CD4-positive, alpha-beta memory T cell (primary cell): ENCODE results near the gene B4GALNT4. TPM values are rescaled to one million over a fixed set of nuclear protein-coding genes. Genes with fewer than 3 reads are reported as not detected.

Experiments used
- CTCF ChIA-PET: fragments of 350-600 bp; sonication (Branson Sonifier 250); formaldehyde crosslinking; loops from one replicate; lab custom pipeline; 2021; ENCODE audit warnings: inconsistent platforms; ENCODE audit not compliant: partially characterized antibody; lab: Charles Lee
- POLR2A ChIA-PET: fragments of 350-600 bp; sonication (Branson Sonifier 250); formaldehyde crosslinking; loops from one replicate; lab custom pipeline; 2021; ENCODE audit not compliant: partially characterized antibody; lab: Charles Lee
- DNase-seq, 5 donors: peaks; one replicate each; pipeline versions ENCODE4 v3.0.0 to v3.0.0-alpha.2; 2020 to 2022; ENCODE audit warnings: mixed read lengths in 1 of 5
- H3K27ac ChIP-seq: one replicate; pipeline ENCODE4 v1.7.0; 2013; ENCODE audit warnings: low read depth, low read length
- H3K27me3 ChIP-seq: 2 replicates; pipeline ENCODE4 v1.7.0; 2013; ENCODE audit warnings: mild to moderate bottlenecking, low read length, moderate library complexity; ENCODE audit not compliant: insufficient read depth
- H3K36me3 ChIP-seq: 2 replicates; pipeline ENCODE4 v1.7.0; 2013; ENCODE audit warnings: mild to moderate bottlenecking, low read length, moderate library complexity; ENCODE audit not compliant: insufficient read depth
- H3K4me1 ChIP-seq: 2 replicates; pipeline ENCODE4 v1.7.0; 2013; ENCODE audit warnings: mild to moderate bottlenecking, low read length, moderate library complexity; ENCODE audit not compliant: insufficient read depth
- H3K4me3 ChIP-seq, 2 donors: one replicate each; pipeline ENCODE4 v1.7.0; 2013; ENCODE audit warnings: low read length in 2 of 2, mild to moderate bottlenecking in 1 of 2
- H3K9me3 ChIP-seq, 2 donors: one replicate each; pipeline ENCODE4 v1.7.0; 2013; ENCODE audit warnings: low read length in 2 of 2, control low read depth in 1 of 2; ENCODE audit not compliant: control insufficient read depth in 1 of 2
- H3K27ac Mint-ChIP-seq, 7 donors: one replicate each; pipeline ENCODE4 v1.8.0; 2020 to 2021; ENCODE audit warnings: mixed read lengths in 7 of 7, mild to moderate bottlenecking in 6 of 7, inconsistent platforms in 3 of 7, moderate library complexity in 3 of 7
- H3K27me3 Mint-ChIP-seq, 2 donors: one replicate each; pipeline ENCODE4 v1.8.0; 2020 to 2021; ENCODE audit warnings: mixed read lengths in 2 of 2
- H3K36me3 Mint-ChIP-seq, 2 donors: one replicate each; pipeline ENCODE4 v1.8.0; 2020 to 2021; ENCODE audit warnings: mixed read lengths in 2 of 2, inconsistent platforms in 1 of 2, mild to moderate bottlenecking in 1 of 2
- H3K4me1 Mint-ChIP-seq, 4 donors: one replicate each; pipeline ENCODE4 v1.8.0; 2020 to 2021; ENCODE audit warnings: mixed read lengths in 4 of 4, mild to moderate bottlenecking in 1 of 4
- H3K4me3 Mint-ChIP-seq, 8 donors: one replicate each; pipeline ENCODE4 v1.8.0; 2020 to 2021; ENCODE audit warnings: mixed read lengths in 8 of 8, mild to moderate bottlenecking in 7 of 8, moderate library complexity in 6 of 8, inconsistent platforms in 3 of 8
- H3K9me3 Mint-ChIP-seq, 8 donors: one replicate each; pipeline ENCODE4 v1.8.0; 2020 to 2021; ENCODE audit warnings: mixed read lengths in 8 of 8, mild to moderate bottlenecking in 5 of 8, inconsistent platforms in 3 of 8, moderate library complexity in 1 of 8
- intact Hi-C: fragments of 100-400 bp; cut with micrococcal nuclease; formaldehyde crosslinking; loops from one replicate; pipeline ENCODE4 v1.15.1; 2023
- polyA plus RNA-seq, 2 donors: library from polyadenylated mRNA; unstranded; fragments of 300-500 nt; fragmentation: Illumina TruSeq; gene quantifications; one replicate each; pipeline ENCODE4 v1.2.3, GENCODE V29; 2021
- total RNA-seq, 2 experiments: library from RNA; stranded (reverse); gene quantifications; one replicate each; pipeline ENCODE4 v1.2.3, GENCODE V29; 2021

B4GALNT4 gene
- total and polyA plus RNA-seq, 4 experiments from 2014 or later: 2.2 to 2.4 TPM; not detected in 2

GRCh38 chr11:336659-337198 lies 32.6 kb upstream of the B4GALNT4 start:
- no peak overlapping the region for H3K4me3 Mint-ChIP-seq
- H3K27ac ChIP-seq: no peak overlapping the region
- peaks cover 8% of the 10 kb centered on the region for H3K4me1 ChIP-seq
- H3K36me3 ChIP-seq: no peaks in the 10 kb centered on the region
- H3K4me3 ChIP-seq: no peak overlapping the region
- H3K27me3 ChIP-seq: no peaks in the 10 kb centered on the region
- peaks cover 0 to 1% of the 10 kb centered on the region in 2 donors for H3K27me3 Mint-ChIP-seq
- peak overlapping the region in 2 of 7 donors; percentile 1 to 21 for H3K27ac Mint-ChIP-seq
- intact Hi-C loops: no loop called here
- no peaks in the 10 kb centered on the region for H3K9me3 Mint-ChIP-seq
- H3K9me3 ChIP-seq: no peaks in the 10 kb centered on the region
- peaks cover 4 to 33% (median 11%) of the 10 kb centered on the region in 4 donors for H3K4me1 Mint-ChIP-seq
- POLR2A ChIA-PET: no interaction called here
- DNase-seq: no peak
- H3K36me3 Mint-ChIP-seq: no peaks in the 10 kb centered on the region
- CTCF ChIA-PET: no interaction called here

DNA sequence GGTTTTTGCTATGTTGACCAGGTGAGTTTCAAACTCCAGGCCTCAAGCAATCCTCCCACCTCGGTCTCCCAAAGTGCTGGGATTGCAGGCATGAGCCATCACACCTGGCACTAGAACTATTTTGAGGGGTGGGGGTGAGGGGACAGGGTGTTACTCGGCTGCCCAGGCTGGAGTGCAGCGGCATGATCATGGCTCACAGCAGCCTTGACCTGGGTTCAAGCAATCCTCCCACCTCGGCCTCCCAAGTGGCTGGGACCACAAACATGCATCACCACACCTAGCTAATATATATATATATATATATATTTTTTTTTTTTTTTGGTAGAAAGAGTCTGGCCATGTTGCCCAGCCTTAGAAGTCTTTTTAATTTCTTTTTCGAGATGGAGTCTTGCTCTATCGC lies 31.6 kb upstream of the B4GALNT4 start:
- ChIA-PET CTCF (no interaction called here), POLR2A (no interaction called here)
- no peak for DNase-seq
- Histone ChIP-seq H3K9me3 (no peaks in the 10 kb centered on the region), H3K27ac (no peak overlapping the region), H3K4me1 (peaks cover 5% of the 10 kb centered on the region), H3K27me3 (no peaks in the 10 kb centered on the region), H3K4me3 (no peak overlapping the region), H3K36me3 (no peaks in the 10 kb centered on the region)
- intact Hi-C loops: no loop called here
- Mint-ChIP-seq H3K4me3 (no peak overlapping the region), H3K9me3 (no peaks in the 10 kb centered on the region), H3K4me1 (peaks cover 8 to 32% (median 15%) of the 10 kb centered on the region in 4 donors), H3K27ac (no peak overlapping the region), H3K36me3 (no peaks in the 10 kb centered on the region), H3K27me3 (peaks cover 0 to 1% of the 10 kb centered on the region in 2 donors)

DNA sequence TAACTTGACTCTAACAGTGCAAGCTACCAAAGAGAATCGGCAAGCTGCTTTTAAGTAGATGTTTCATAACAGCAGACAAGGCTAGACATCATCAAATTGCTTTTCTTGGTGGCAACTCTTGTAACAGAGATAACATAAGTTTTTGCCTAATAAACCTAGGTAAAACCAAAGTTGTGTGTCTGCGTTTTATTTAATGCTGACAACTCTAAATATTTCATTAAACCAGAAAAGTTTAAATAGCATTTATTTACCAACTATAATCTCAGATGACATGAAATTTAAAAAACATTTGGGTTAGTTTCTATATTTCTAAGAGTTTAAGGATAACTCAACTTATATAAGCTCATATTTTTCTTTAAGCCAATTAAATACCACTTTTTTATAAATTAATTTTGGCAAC lies 29.3 kb upstream of the B4GALNT4 start:
- no peaks in the 10 kb centered on the region for H3K9me3 Mint-ChIP-seq
- peaks cover 0 to 1% of the 10 kb centered on the region in 2 donors for H3K27me3 Mint-ChIP-seq
- Histone ChIP-seq H3K27ac (no peak overlapping the region), H3K9me3 (no peaks in the 10 kb centered on the region), H3K4me1 (peaks cover 5% of the 10 kb centered on the region), H3K4me3 (no peak overlapping the region), H3K36me3 (no peaks in the 10 kb centered on the region), H3K27me3 (no peaks in the 10 kb centered on the region)
- no peak overlapping the region for H3K4me3 Mint-ChIP-seq
- ChIA-PET CTCF (interaction anchor here (0.7 to 2.6 kb wide), 5 partner anchors 10 to 89 kb away, joined by 3 to 10 read pairs (median 8); no protein-coding TSS in a partner anchor), POLR2A (interaction anchor here (0.7 kb wide), 1 partner anchor 40 kb away, joined by 3 read pairs; no protein-coding TSS in a partner anchor)
- no peaks in the 10 kb centered on the region for H3K36me3 Mint-ChIP-seq
- H3K4me1 Mint-ChIP-seq: peaks cover 9 to 27% (median 15%) of the 10 kb centered on the region in 4 donors
- intact Hi-C loops: no loop called here
- H3K27ac Mint-ChIP-seq: no peak overlapping the region
- no peak for DNase-seq

DNA sequence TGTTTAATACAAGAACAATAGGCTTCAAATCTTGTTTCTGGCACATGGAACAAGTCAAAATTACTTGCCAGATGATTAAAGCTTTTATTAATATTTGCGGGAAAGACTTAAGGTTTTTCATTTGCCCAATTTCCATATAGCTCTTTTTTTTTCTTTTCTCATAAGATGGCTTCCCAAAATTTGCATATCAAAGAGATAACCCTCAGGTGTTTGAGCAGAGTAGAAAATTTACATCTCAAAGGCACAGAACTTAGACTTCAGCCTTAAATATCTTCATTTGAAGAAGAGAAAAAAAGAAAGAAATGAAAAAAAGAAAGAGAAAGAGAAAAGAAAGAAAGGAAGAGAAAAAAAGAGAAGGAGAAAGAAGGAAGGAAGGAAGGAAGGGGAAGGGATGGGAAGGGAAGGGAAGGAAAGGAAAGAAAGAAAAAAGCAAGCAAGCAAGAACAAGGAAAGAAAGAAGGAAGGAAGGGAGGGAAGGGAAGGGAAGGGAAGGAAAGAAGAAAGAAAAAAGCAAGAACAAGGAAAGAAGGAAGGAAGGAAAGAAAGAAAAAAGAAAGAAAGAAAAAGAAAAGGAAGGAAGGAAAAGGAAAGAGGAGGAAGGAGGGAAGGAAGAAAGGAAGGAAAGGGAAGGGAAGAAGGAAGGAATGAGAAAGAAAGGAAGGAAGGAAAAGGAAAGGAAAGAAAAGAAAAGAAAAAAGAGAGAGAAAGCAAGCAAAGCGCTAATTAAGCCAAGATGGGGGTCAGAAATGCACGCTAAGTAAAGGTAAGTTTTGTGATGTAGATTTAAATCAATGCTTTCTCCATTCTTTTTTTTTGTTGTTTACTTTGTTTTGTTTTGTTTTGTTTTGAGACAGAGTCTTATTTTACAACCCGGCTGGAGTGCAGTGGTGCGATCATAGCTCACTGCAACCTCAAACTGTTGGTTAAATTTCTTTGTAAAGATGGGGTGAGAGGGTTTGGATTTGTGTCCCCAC lies 28.5 kb upstream of the B4GALNT4 start:
- H3K4me3 ChIP-seq: no peak overlapping the region
- H3K9me3 Mint-ChIP-seq: no peaks in the 10 kb centered on the region
- no peaks in the 10 kb centered on the region for H3K9me3 ChIP-seq
- peak overlapping the region in 2 of 7 donors; percentile 14 to 32 for H3K27ac Mint-ChIP-seq
- ChIA-PET CTCF (interaction anchor here (2.0 to 2.6 kb wide), 3 partner anchors 23 to 90 kb away, joined by 6 to 9 read pairs (median 8); no protein-coding TSS in a partner anchor), POLR2A (interaction anchor here (0.7 kb wide), 1 partner anchor 15 kb away, joined by 3 read pairs; no protein-coding TSS in a partner anchor)
- peaks cover 5% of the 10 kb centered on the region for H3K4me1 ChIP-seq
- H3K36me3 ChIP-seq: no peaks in the 10 kb centered on the region
- H3K4me1 Mint-ChIP-seq: peaks cover 9 to 28% (median 15%) of the 10 kb centered on the region in 4 donors
- no peak overlapping the region for H3K4me3 Mint-ChIP-seq
- no peak overlapping the region for H3K27ac ChIP-seq
- no peaks in the 10 kb centered on the region for H3K27me3 ChIP-seq
- no peak for DNase-seq
- intact Hi-C loops: no loop called here
- H3K27me3 Mint-ChIP-seq: peaks cover 0 to 1% of the 10 kb centered on the region in 2 donors
- no peaks in the 10 kb centered on the region for H3K36me3 Mint-ChIP-seq

DNA sequence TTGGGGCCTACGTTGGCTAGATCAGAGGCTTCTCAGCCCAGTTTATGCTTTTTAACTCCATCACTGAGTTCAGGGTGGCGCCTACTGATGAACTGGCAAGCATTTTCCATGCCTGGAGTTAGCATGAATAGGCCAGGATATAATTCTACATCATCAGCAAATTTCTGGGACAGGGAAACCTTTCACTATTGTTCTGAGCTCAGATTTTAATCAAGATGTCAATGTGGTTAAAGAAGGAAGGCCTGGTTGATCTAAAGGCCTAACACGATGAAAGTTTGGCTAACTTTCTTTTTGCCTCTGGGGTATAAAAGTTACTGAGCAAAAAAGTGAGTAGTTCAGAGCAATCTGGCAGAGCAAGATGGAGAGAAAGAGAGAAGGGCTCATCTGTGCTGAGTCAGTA lies 27.0 kb upstream of the B4GALNT4 start:
- Histone ChIP-seq H3K27me3 (no peaks in the 10 kb centered on the region), H3K36me3 (no peaks in the 10 kb centered on the region), H3K27ac (no peak overlapping the region), H3K9me3 (no peaks in the 10 kb centered on the region), H3K4me3 (no peak overlapping the region), H3K4me1 (no peaks in the 10 kb centered on the region)
- Mint-ChIP-seq H3K36me3 (no peaks in the 10 kb centered on the region), H3K4me1 (peaks cover 6 to 17% (median 7%) of the 10 kb centered on the region in 4 donors), H3K9me3 (no peaks in the 10 kb centered on the region), H3K27ac (peak overlapping the region in 1 of 7 donors; percentile 53), H3K27me3 (peaks cover 0 to 1% of the 10 kb centered on the region in 2 donors), H3K4me3 (no peak overlapping the region)
- no peak for DNase-seq
- ChIA-PET CTCF (no interaction called here), POLR2A (interaction anchor here (1.0 kb wide), 1 partner anchor 26 kb away, joined by 3 read pairs; no protein-coding TSS in a partner anchor)
- intact Hi-C loops: no loop called here

DNA sequence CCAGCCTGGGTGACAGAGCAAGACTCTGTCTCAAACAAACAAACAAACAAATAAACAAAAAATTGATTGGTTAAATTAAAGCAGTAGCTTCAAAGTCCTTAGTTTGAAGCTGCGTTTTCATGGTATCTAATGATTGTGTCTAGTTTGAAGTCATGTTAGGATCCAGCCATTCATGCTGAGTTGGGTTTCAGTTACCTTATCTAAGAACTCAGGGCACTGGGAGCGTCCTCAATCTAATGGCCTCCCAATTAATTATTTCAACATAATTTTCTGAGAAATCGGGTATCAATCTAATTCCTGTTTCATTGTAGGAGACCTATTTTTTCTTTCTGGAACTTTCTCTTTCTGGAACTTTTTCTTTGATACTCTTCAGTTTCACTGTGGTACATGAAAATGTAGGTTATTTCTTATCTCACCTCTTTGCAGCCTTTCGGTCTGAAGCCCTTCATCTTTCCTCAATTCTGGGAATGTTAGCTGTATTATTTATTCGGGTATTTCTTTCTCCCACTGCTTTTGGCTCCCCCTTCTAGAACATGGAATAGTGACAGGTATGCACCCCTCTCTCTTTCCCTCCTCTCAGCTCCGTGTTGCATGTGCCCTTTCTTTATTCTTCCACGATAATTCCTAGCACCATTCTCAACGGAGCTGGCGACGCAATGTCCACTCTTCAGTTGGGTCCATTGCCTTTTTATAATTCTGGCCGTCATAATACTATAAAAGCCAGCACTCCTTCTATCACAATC lies 24.3 kb upstream of the B4GALNT4 start:
- Mint-ChIP-seq H3K9me3 (no peaks in the 10 kb centered on the region), H3K27me3 (peaks cover 0 to 1% of the 10 kb centered on the region in 2 donors), H3K36me3 (no peaks in the 10 kb centered on the region), H3K4me3 (no peak overlapping the region), H3K27ac (no peak overlapping the region), H3K4me1 (peaks cover 6 to 23% (median 7%) of the 10 kb centered on the region in 4 donors)
- Histone ChIP-seq H3K36me3 (no peaks in the 10 kb centered on the region), H3K27me3 (no peaks in the 10 kb centered on the region), H3K9me3 (no peaks in the 10 kb centered on the region), H3K27ac (no peak overlapping the region), H3K4me1 (no peaks in the 10 kb centered on the region), H3K4me3 (no peak overlapping the region)
- POLR2A ChIA-PET: interaction anchor here (0.8 to 1.3 kb wide), 2 partner anchors 10 to 28 kb away, joined by 3 to 5 read pairs; no protein-coding TSS in a partner anchor
- CTCF ChIA-PET: no interaction called here
- DNase-seq: no peak
- intact Hi-C loops: no loop called here
